GM12892 (cell line): ENCODE measurements around the gene DNAJB12.

Source experiments
- POLR2A ChIP-seq: IDR thresholded peaks from 2 replicates; pipeline ENCODE4 v1.6.1; 2011; ENCODE audit warnings: low read depth, low read length, control low read depth
- POLR2AphosphoS5 ChIP-seq: IDR thresholded peaks from 2 replicates; pipeline ENCODE4 v1.6.1; 2011; ENCODE audit warnings: low read depth, low read length, control low read depth

DNA sequence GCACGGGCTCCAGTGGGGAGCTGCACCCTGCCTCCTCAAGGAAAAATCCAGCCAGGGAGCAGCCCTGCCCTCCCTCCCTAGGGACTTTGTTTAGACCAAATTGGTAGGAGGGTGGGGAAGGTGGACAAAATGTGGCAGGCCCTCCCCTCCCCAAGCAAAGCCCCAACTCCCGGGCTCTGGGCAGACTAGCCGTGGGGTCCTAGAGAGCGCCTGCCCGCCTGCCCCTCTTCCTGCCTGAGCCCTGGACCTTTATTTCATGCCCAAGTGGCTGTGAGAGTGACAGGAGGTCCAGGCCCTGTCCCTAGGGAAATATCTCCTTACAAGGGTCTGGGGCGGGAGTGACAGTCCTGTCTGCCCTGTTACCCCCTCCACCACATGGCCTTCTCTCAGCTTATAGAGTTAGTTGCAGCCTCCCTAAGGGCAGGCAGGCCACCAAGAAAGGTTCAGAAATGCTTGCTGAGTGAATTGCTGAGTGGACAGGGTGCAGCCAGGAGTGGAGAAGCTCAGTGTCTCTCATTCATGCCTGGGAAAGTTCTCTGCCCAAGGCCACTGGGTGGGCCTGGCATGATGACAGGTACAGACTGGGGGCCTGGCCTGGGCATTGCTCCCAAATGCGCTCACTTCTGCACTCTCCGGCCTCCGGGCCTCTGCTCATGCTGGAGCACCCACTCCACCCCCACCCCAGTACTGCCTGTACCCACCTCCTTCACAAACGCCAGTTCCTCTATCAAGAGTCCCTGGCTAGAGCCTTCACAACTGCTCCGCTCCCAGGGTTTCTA, 25.2 kb downstream of the DNAJB12 start:
- TF ChIP-seq POLR2AphosphoS5 (no peak), POLR2A (no peak)
